ENCODE measurements around the gene OR56A5.

Gene OR56A5

DNA sequence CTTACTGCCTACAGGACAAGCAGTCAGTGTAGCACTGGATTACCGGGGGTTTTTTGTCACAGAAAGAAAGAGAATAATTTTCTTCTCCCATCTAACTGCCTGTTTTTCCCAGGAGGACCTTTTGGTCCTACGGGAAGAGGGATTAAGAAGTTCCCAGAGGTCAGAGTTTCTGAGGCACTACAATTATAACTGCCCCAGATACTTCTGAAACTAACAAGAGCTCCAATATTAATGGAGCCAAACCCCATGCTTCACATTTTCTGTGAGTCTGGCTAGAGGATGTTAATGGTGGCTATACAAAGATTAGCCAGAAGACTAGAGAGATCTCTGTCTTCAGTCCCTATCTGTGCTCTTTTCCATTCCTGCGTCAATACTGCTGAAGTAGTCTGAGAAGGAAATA is 26.3 kb downstream of the OR56A5 start, which contains the start of gene OR56A3:
Gene OR56A3, plus strand, starts transcription at position 301 of the 400 bp plus-strand sequence. CDS start 5,096 bp downstream, outside the sequence.
- TF ChIP-seq, protein P1, sequence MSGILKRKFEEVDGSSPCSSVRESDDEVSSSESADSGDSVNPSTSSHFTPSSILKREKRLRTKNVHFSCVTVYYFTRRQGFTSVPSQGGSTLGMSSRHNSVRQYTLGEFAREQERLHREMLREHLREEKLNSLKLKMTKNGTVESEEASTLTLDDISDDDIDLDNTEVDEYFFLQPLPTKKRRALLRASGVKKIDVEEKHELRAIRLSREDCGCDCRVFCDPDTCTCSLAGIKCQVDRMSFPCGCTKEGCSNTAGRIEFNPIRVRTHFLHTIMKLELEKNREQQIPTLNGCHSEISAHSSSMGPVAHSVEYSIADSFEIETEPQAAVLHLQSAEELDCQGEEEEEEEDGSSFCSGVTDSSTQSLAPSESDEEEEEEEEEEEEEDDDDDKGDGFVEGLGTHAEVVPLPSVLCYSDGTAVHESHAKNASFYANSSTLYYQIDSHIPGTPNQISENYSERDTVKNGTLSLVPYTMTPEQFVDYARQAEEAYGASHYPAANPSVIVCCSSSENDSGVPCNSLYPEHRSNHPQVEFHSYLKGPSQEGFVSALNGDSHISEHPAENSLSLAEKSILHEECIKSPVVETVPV (CRISPR knock-in tag; IDR thresholded peaks at IDR 0.05): no peak
- TF ChIP-seq ARNTL (CRISPR knock-in tag; IDR thresholded peaks at IDR 0.05; ENCODE audit: borderline replicate concordance, low read depth): no peak
- TF ChIP-seq OSR1 (CRISPR knock-in tag; IDR thresholded peaks at IDR 0.05): no peak
- TF ChIP-seq PPARA (CRISPR knock-in tag; IDR thresholded peaks at IDR 0.05; ENCODE audit: borderline replicate concordance): no peak
- no peak for TF ChIP-seq ZC3H10 (CRISPR knock-in tag; IDR thresholded peaks at IDR 0.05)
- no peak for ATAC-seq

- TF ChIP-seq ZNF565 (CRISPR knock-in tag; conservative IDR thresholded peaks at IDR 0.05; ENCODE audit: low read depth) (no peak), ESRRG (CRISPR knock-in tag; IDR thresholded peaks at IDR 0.05) (no peak), ZFP3 (CRISPR knock-in tag; IDR thresholded peaks at IDR 0.05) (no peak), OSR1 (CRISPR knock-in tag; IDR thresholded peaks at IDR 0.05) (no peak), SNAI2 (CRISPR knock-in tag; IDR thresholded peaks at IDR 0.05) (no peak)
- ATAC-seq: no peak
These were observed 27.5 kb downstream of the OR56A5 start for GRCh38 chr11:5940748-5941147.

DNA sequence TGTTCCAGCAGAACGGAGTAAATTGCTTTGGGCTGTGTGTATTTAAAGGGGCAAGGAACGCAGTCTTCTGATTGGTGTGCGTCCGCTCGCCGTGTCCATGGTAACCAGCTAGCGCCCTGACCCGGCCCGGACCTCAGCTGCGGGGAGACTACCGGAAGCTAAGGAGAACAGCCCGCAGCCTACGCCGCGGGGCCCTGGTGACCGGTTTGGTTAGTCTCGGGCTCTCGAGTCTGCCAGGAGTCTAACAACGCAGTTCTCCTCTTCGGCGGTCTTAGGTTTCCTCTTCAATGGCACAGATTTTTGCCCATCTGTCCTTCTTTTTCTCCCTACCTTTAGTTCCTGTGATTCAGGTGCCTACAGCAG is 29.7 kb downstream of the OR56A5 start:
- no peak for ATAC-seq
- TF ChIP-seq SNAI2 (CRISPR knock-in tag; IDR thresholded peaks at IDR 0.05): no peak
- no peak for TF ChIP-seq ISL1 (CRISPR knock-in tag; IDR thresholded peaks at IDR 0.05)
- no peak for TF ChIP-seq TOX (CRISPR knock-in tag; IDR thresholded peaks at IDR 0.05; ENCODE audit: borderline replicate concordance)
- no peak for TF ChIP-seq OSR1 (CRISPR knock-in tag; IDR thresholded peaks at IDR 0.05)

DNA sequence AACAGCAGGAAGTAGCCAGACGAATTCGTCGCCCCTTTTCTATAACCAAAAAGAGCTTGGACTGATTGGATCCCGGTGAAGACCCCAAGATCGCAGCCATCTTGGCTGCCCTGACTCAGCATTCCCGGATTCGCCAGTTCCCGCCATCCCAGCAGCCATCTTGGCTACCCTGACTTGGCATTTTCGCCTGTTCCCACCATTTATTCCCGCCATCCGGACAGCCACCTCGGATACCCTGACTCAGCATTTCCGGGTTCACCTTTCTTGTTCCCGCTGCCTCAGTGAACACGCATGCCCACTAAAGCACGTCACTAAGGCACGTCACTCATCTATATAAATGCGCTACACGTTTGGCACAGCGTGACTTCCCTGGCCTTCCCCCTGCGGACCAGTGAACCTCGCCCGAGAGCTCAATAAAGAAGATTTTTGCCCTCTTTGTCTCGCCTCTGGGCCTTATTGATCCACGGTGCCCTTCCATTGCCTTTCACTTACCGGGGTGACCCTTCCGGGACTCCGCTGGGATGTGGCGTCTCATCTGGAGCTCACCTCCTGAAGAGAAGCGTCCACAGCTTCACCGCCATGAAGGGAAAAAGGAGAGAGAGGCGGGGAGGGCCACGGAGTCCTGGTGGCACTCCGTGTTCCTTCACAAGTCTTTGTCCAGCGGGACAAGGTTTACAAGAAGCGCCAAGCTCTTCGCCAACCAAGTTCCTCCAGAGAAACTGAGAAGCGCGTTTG is 30.3 kb downstream of the OR56A5 start:
- TF ChIP-seq BACH2 (CRISPR knock-in tag; IDR thresholded peaks at IDR 0.05; ENCODE audit: borderline replicate concordance): no peak
- TF ChIP-seq ESRRG (CRISPR knock-in tag; IDR thresholded peaks at IDR 0.05): no peak
- TF ChIP-seq ISL1 (CRISPR knock-in tag; IDR thresholded peaks at IDR 0.05): no peak
- TF ChIP-seq, protein P2, sequence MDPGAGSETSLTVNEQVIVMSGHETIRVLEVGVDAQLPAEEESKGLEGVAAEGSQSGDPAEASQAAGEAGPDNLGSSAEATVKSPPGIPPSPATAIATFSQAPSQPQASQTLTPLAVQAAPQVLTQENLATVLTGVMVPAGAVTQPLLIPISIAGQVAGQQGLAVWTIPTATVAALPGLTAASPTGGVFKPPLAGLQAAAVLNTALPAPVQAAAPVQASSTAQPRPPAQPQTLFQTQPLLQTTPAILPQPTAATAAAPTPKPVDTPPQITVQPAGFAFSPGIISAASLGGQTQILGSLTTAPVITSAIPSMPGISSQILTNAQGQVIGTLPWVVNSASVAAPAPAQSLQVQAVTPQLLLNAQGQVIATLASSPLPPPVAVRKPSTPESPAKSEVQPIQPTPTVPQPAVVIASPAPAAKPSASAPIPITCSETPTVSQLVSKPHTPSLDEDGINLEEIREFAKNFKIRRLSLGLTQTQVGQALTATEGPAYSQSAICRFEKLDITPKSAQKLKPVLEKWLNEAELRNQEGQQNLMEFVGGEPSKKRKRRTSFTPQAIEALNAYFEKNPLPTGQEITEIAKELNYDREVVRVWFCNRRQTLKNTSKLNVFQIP (CRISPR knock-in tag; IDR thresholded peaks at IDR 0.05; ENCODE audit: borderline replicate concordance, low read depth): no peak
- TF ChIP-seq TCF4 (CRISPR knock-in tag; IDR thresholded peaks at IDR 0.05; ENCODE audit: borderline replicate concordance): no peak
- TF ChIP-seq, protein P3, sequence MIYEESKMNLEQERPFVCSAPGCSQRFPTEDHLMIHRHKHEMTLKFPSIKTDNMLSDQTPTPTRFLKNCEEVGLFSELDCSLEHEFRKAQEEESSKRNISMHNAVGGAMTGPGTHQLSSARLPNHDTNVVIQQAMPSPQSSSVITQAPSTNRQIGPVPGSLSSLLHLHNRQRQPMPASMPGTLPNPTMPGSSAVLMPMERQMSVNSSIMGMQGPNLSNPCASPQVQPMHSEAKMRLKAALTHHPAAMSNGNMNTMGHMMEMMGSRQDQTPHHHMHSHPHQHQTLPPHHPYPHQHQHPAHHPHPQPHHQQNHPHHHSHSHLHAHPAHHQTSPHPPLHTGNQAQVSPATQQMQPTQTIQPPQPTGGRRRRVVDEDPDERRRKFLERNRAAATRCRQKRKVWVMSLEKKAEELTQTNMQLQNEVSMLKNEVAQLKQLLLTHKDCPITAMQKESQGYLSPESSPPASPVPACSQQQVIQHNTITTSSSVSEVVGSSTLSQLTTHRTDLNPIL (CRISPR knock-in tag; IDR thresholded peaks at IDR 0.05; ENCODE audit: low read depth): no peak
- TF ChIP-seq ARNTL (CRISPR knock-in tag; IDR thresholded peaks at IDR 0.05; ENCODE audit: borderline replicate concordance, low read depth): no peak
- no peak for TF ChIP-seq PPARA (CRISPR knock-in tag; IDR thresholded peaks at IDR 0.05; ENCODE audit: borderline replicate concordance)
- TF ChIP-seq ZNF70 (CRISPR knock-in tag; IDR thresholded peaks at IDR 0.05): no peak
- TF ChIP-seq ZFP30 (CRISPR knock-in tag; IDR thresholded peaks at IDR 0.05): no peak
- TF ChIP-seq GLIS3 (CRISPR knock-in tag; IDR thresholded peaks at IDR 0.05): no peak
- TF ChIP-seq, protein P4, sequence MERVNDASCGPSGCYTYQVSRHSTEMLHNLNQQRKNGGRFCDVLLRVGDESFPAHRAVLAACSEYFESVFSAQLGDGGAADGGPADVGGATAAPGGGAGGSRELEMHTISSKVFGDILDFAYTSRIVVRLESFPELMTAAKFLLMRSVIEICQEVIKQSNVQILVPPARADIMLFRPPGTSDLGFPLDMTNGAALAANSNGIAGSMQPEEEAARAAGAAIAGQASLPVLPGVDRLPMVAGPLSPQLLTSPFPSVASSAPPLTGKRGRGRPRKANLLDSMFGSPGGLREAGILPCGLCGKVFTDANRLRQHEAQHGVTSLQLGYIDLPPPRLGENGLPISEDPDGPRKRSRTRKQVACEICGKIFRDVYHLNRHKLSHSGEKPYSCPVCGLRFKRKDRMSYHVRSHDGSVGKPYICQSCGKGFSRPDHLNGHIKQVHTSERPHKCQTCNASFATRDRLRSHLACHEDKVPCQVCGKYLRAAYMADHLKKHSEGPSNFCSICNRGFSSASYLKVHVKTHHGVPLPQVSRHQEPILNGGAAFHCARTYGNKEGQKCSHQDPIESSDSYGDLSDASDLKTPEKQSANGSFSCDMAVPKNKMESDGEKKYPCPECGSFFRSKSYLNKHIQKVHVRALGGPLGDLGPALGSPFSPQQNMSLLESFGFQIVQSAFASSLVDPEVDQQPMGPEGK (CRISPR knock-in tag; IDR thresholded peaks at IDR 0.05; ENCODE audit: borderline replicate concordance): no peak
- no peak for TF ChIP-seq TOX (CRISPR knock-in tag; IDR thresholded peaks at IDR 0.05; ENCODE audit: borderline replicate concordance)
- TF ChIP-seq ZNF8 (CRISPR knock-in tag; IDR thresholded peaks at IDR 0.05): no peak
- TF ChIP-seq, protein P1 (CRISPR knock-in tag; IDR thresholded peaks at IDR 0.05): no peak
- TF ChIP-seq, protein P5, sequence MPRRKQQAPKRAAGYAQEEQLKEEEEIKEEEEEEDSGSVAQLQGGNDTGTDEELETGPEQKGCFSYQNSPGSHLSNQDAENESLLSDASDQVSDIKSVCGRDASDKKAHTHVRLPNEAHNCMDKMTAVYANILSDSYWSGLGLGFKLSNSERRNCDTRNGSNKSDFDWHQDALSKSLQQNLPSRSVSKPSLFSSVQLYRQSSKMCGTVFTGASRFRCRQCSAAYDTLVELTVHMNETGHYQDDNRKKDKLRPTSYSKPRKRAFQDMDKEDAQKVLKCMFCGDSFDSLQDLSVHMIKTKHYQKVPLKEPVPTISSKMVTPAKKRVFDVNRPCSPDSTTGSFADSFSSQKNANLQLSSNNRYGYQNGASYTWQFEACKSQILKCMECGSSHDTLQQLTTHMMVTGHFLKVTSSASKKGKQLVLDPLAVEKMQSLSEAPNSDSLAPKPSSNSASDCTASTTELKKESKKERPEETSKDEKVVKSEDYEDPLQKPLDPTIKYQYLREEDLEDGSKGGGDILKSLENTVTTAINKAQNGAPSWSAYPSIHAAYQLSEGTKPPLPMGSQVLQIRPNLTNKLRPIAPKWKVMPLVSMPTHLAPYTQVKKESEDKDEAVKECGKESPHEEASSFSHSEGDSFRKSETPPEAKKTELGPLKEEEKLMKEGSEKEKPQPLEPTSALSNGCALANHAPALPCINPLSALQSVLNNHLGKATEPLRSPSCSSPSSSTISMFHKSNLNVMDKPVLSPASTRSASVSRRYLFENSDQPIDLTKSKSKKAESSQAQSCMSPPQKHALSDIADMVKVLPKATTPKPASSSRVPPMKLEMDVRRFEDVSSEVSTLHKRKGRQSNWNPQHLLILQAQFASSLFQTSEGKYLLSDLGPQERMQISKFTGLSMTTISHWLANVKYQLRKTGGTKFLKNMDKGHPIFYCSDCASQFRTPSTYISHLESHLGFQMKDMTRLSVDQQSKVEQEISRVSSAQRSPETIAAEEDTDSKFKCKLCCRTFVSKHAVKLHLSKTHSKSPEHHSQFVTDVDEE (CRISPR knock-in tag; IDR thresholded peaks at IDR 0.05): no peak
- no peak for TF ChIP-seq ZFP3 (CRISPR knock-in tag; IDR thresholded peaks at IDR 0.05)
- TF ChIP-seq ZNF565 (CRISPR knock-in tag; conservative IDR thresholded peaks at IDR 0.05; ENCODE audit: low read depth): no peak
- ATAC-seq: no peak

All from SK-N-SH treated with all-trans-retinoic acid at 6 μM for 48 hours (cell line).